Mesendoderm (in vitro differentiated cells): ENCODE measurements around the gene RBM39.
A peak's percentile ranks its signal among the peaks of the same experiment; 100 is the strongest.

Experiments
- DNase-seq: peaks from one replicate; pipeline ENCODE4 v3.0.0; 2013
- H2AK5ac ChIP-seq: 2 replicates; pipeline ENCODE4 v1.6.1; 2013; ENCODE audit warnings: low read length, inconsistent platforms
- H2BK120ac ChIP-seq: 2 replicates; pipeline ENCODE4 v1.6.1; 2013; ENCODE audit warnings: low read depth, mild to moderate bottlenecking, low read length, moderate library complexity, mixed read lengths
- H2BK15ac ChIP-seq: replicated peaks from 2 replicates; pipeline ENCODE4 v1.6.1; 2013; ENCODE audit warnings: low read depth, mild to moderate bottlenecking, moderate library complexity
- H2BK5ac ChIP-seq: 2 replicates; pipeline ENCODE4 v1.6.1; 2013; ENCODE audit warnings: low read length, inconsistent platforms
- H3K18ac ChIP-seq: 2 replicates; pipeline ENCODE4 v1.6.1; 2013; ENCODE audit warnings: mild to moderate bottlenecking, low read length, mixed read lengths
- H3K23ac ChIP-seq: one replicate; pipeline ENCODE4 v1.6.1; 2013; ENCODE audit warnings: low read length
- H3K27ac ChIP-seq: 2 replicates; pipeline ENCODE4 v1.5.1; 2013; ENCODE audit warnings: low read depth, mild to moderate bottlenecking, inconsistent platforms, low read length, moderate library complexity
- H3K27me3 ChIP-seq: 2 replicates; pipeline ENCODE4 v1.6.1; 2013; ENCODE audit warnings: low read length, control low read depth, mild to moderate bottlenecking, inconsistent platforms; ENCODE audit not compliant: insufficient read depth, poor library complexity
- H3K36me3 ChIP-seq: 2 replicates; pipeline ENCODE4 v1.6.1; 2013; ENCODE audit warnings: low read length, inconsistent platforms; ENCODE audit not compliant: control insufficient read depth, insufficient read depth
- H3K4ac ChIP-seq: one replicate; pipeline ENCODE4 v1.6.1; 2013; ENCODE audit warnings: low read depth, mild to moderate bottlenecking, low read length, moderate library complexity
- H3K4me1 ChIP-seq: 2 replicates; pipeline ENCODE4 v1.6.1; 2013; ENCODE audit warnings: low read depth, low read length, inconsistent platforms; ENCODE audit not compliant: control insufficient read depth
- H3K4me2 ChIP-seq: 2 replicates; pipeline ENCODE4 v1.6.1; 2013; ENCODE audit warnings: low read length
- H3K4me3 ChIP-seq: 2 replicates; pipeline ENCODE4 v1.5.1; 2013; ENCODE audit warnings: mild to moderate bottlenecking, low read length
- H3K56ac ChIP-seq: one replicate; pipeline ENCODE4 v1.6.1; 2013; ENCODE audit warnings: low read length
- H3K79me1 ChIP-seq: 2 replicates; pipeline ENCODE4 v1.6.1; 2013; ENCODE audit warnings: low read length, inconsistent platforms
- H3K79me2 ChIP-seq: 2 replicates; pipeline ENCODE4 v1.6.1; 2013; ENCODE audit warnings: mild to moderate bottlenecking, low read length; ENCODE audit not compliant: control insufficient read depth, insufficient read depth
- H3K9ac ChIP-seq: 2 replicates; pipeline ENCODE4 v1.6.1; 2013; ENCODE audit warnings: low read length, inconsistent platforms
- H4K5ac ChIP-seq: one replicate; pipeline ENCODE4 v1.6.1; 2013; ENCODE audit warnings: low read length
- H4K8ac ChIP-seq: one replicate; pipeline ENCODE4 v1.6.1; 2013; ENCODE audit warnings: low read depth, mild to moderate bottlenecking, control low read depth, low read length, moderate library complexity
- WGBS: extraction: QIAGEN DNeasy Blood & Tissue Kit; methylation state at CpG from one replicate; pipeline ENCODE4 v1.1.7; 2013; ENCODE audit warnings: low lambda C conversion rate, missing lambda C conversion rate; ENCODE audit not compliant: insufficient coverage; ENCODE audit errors: extremely low coverage; 5-methylcytosine and 5-hydroxymethylcytosine counted together

The RBM39 gene

DNA sequence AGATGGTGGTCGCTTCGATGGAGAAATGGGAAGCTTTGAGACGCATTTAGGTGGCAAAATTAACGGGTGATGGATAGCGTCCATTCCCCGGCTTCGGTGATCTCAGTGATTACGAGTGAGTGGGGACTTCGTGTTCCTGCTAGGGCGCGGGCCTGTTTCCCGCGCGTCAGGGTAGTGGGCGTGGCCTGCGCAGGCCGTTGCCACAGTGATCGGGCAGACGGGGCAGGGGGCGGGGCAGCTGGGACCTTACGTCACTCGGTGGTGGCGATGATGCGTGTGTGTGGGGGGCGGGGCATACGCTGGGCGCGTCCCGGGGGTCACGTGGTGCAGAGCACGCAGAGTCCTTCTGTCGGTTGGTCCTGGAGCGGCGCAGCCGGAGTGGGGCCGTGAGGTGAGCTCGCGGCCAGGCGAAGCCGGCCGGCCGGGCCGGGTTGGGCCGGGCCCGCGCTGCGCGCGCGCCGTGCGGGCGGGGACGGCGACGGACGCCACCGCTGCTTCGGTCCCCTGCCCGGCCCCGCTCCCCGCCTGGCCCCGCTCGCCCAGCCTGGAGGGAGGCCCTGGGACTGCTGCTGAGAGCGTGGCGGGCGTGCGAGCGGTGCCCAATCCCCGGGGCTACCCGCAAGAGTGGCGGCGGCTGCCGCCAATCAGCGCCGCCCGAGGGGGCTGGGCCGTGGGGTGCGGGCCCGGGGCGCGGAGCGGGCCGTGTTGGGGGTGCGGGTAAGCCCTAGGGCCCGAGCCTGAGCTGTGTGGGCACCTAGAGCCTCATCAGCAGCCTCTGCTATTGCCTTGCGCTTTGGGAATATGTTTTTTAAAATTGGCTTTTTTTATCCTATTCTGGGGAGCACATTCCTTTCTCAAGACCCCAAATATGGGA, 29.9 kb upstream of the RBM39 start, which contains the start of gene PHF20:
PHF20 (plus strand) TSS at position 327 of the 874 bp plus-strand sequence. CDS start 29,508 bp downstream, outside the sequence.
- peak within 1 kb of the TSS; percentile 87 for H3K56ac ChIP-seq
- no CpG with 5 or more reads among the region's 87 CpGs for WGBS
- H3K9ac ChIP-seq: peak within 1 kb of the TSS; percentile 83
- H3K79me1 ChIP-seq: peaks cover 15% of the 10 kb centered on the region
- peak within 1 kb of the TSS; percentile 81 for H4K8ac ChIP-seq
- peak within 1 kb of the TSS; percentile 60 for H3K4me2 ChIP-seq
- H2BK15ac ChIP-seq: no peak within 1 kb of the TSS
- H2BK120ac ChIP-seq: no peak within 1 kb of the TSS
- H2AK5ac ChIP-seq: no peak within 1 kb of the TSS
- peak within 1 kb of the TSS; percentile 85 for H3K4me3 ChIP-seq
- H3K36me3 ChIP-seq: no peaks in the 10 kb centered on the region
- H3K18ac ChIP-seq: peak within 1 kb of the TSS; percentile 83
- H3K79me2 ChIP-seq: peaks cover 34% of the 10 kb centered on the region
- no peak within 1 kb of the TSS for H3K23ac ChIP-seq
- H3K4me1 ChIP-seq: peaks cover 5% of the 10 kb centered on the region
- peak within 1 kb of the TSS; percentile 39 for H3K27ac ChIP-seq
- H4K5ac ChIP-seq: no peak within 1 kb of the TSS
- no peak within 1 kb of the TSS for H3K4ac ChIP-seq
- DNase-seq: peak; percentile 97
- H2BK5ac ChIP-seq: no peak within 1 kb of the TSS
- H3K27me3 ChIP-seq: no peaks in the 10 kb centered on the region

DNA sequence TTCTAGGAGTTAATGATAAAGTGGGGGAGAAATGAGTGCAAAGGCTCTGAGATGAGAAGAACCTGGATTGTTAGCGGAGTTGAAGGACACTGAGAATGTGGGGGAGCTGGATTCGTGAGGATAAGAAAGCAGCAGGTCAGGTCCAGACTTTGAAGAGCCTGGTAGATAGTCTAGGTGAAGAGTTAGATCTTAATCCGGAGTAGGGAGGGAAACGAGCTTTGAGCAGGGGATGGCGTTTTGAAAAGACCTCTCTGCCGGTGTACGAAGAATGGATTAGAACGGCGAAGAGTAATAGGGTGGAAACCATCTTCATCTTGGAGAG, 29.3 kb upstream of the RBM39 start:
- H4K5ac ChIP-seq: no peak overlapping the region
- no peak overlapping the region for H3K9ac ChIP-seq
- no CpG with 5 or more reads among the region's 9 CpGs for WGBS
- peaks cover 9% of the 10 kb centered on the region for H3K79me1 ChIP-seq
- H2BK15ac ChIP-seq: no peak overlapping the region
- no peaks in the 10 kb centered on the region for H3K27me3 ChIP-seq
- no peaks in the 10 kb centered on the region for H3K36me3 ChIP-seq
- H2AK5ac ChIP-seq: no peak overlapping the region
- peaks cover 29% of the 10 kb centered on the region for H3K79me2 ChIP-seq
- peaks cover 5% of the 10 kb centered on the region for H3K4me1 ChIP-seq
- H2BK5ac ChIP-seq: no peak overlapping the region
- no peak for DNase-seq
- no peak overlapping the region for H3K18ac ChIP-seq
- no peak overlapping the region for H4K8ac ChIP-seq
- peak overlapping the region; percentile 45 for H3K56ac ChIP-seq
- no peak overlapping the region for H3K4ac ChIP-seq
- H3K4me2 ChIP-seq: peak overlapping the region; percentile 14
- no peak overlapping the region for H3K23ac ChIP-seq
- H3K4me3 ChIP-seq: no peak overlapping the region
- no peak overlapping the region for H3K27ac ChIP-seq
- H2BK120ac ChIP-seq: no peak overlapping the region

DNA sequence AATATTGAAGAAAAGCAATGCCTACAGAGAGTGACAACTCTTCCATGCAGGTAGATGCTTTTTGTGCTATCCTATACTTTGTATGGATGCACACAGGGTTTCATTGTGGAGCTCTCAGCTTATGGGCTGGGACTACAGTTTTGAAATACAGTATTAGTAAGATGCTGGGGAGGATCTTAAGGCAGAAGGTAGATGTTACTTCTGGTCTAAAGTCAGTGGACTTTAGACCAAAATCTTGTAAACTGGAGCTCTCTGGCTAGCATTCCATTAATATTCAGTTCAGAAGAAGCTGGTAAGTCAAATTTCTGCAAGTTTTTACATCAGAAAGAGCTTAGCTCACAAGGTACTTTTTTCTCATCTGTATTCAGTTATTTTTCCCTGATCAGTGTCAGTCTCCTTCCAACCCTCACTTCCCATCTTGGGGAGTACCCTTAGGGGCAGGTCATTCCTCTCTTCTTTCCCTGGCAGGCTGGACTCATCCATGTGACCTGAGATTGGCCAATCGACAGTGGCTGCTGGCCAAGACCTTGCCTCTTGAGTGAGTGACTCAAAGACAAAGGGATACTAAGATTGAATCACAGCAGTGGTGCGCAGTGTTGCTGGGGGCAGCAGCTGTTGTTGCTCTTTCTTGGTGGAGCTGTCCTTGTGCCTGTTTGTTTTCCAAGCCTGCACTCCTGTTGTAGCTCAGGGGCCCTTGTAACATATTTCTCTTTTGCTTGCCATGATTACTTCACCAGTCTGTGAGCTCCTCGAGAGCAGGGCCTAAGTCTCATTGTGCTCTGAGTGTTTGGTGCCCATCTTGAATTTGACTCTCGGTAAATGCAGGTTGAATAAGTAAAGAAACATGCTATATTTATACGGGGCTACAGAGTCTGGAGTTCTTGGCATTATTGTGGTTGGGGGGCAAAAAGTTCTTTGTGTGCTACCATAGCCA, 26.9 kb upstream of the RBM39 start:
- Histone ChIP-seq H4K5ac (peak overlapping the region; percentile 17), H2AK5ac (no peak overlapping the region), H3K4me1 (peaks cover 5% of the 10 kb centered on the region), H3K79me1 (no peaks in the 10 kb centered on the region), H2BK120ac (no peak overlapping the region), H2BK15ac (no peak overlapping the region), H3K27me3 (no peaks in the 10 kb centered on the region), H3K18ac (no peak overlapping the region), H3K79me2 (peaks cover 14% of the 10 kb centered on the region), H3K36me3 (no peaks in the 10 kb centered on the region), H3K4me2 (no peak overlapping the region), H3K4me3 (no peak overlapping the region), H2BK5ac (no peak overlapping the region), H3K9ac (peak overlapping the region; percentile 3), H3K23ac (no peak overlapping the region), H4K8ac (no peak overlapping the region), H3K4ac (no peak overlapping the region), H3K27ac (no peak overlapping the region), H3K56ac (peak overlapping the region; percentile 28)
- peak; percentile 95 for DNase-seq
- WGBS: no CpG with 5 or more reads among the region's 5 CpGs

DNA sequence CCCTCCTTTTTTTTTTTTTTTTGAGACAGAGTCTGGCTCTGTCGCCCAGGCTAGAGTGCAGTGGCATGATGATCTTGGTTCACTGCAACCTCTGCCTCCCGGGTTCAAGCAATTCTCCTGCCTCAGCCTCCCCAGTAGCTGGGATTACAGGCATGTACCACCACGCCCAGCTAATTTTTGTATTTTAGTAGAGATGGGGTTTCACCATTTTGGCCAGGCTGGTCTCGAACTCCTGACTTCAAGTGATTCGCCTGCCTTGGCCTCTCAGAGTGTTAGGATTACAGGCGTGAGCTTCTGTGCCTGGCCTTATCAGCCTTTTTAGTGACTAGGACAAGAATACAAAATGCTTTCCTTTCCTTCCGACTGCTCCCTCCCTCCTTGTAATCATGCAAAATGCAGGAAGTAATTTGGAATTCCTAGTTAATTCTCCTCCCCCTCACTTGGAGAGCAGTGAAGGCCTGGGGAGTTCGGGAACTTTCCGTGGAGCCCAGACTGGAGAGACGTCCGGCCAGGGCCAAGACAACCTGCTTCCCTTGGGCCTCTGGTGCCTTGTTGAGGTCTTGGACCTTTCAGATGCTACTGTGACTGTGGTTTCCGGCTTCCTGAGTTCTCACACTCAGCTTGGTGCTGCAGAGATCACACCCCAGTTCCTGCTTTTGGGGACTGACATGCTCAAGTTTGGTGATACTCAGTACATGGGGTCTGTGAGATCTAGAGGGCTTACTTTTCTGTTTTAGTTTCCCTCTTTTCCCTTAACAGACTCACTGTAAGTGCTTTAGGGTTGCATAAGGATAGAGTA, 25.8 kb upstream of the RBM39 start:
- H3K36me3 ChIP-seq: no peaks in the 10 kb centered on the region

DNA sequence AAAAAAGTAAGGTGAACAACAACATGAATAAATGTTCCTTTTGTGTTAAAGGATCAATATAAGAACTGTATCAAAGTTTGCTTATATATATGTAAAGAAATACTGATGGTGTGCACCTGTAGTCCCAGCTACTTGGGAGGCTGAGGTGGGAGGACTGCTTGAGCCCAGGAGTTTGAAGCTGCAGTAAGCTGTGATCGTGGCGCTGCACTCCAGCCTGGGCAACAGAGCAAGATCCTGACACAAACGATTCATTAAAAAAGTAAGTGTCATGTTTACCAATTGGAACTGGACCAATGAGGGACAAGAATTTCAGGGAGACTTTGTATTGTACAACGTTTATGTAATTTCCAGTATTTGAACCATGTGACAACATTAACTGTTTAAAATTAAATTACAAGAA, 24.8 kb upstream of the RBM39 start:
- Histone ChIP-seq H3K27ac (no peak overlapping the region), H2BK5ac (no peak overlapping the region), H3K79me1 (no peaks in the 10 kb centered on the region), H4K8ac (no peak overlapping the region), H3K9ac (no peak overlapping the region), H3K18ac (no peak overlapping the region), H3K4me2 (no peak overlapping the region), H2AK5ac (no peak overlapping the region), H3K4me3 (no peak overlapping the region), H2BK15ac (no peak overlapping the region), H3K27me3 (no peaks in the 10 kb centered on the region), H2BK120ac (no peak overlapping the region), H3K4me1 (peaks cover 2% of the 10 kb centered on the region), H4K5ac (no peak overlapping the region), H3K56ac (no peak overlapping the region), H3K79me2 (no peaks in the 10 kb centered on the region), H3K36me3 (no peaks in the 10 kb centered on the region), H3K4ac (no peak overlapping the region), H3K23ac (no peak overlapping the region)
- DNase-seq: no peak
- no CpG with 5 or more reads among the region's 4 CpGs for WGBS

More for the DNA sequence above, 25.8 kb upstream of the RBM39 start:
- no peak overlapping the region for H2BK15ac ChIP-seq
- no peak overlapping the region for H3K9ac ChIP-seq
- no peak overlapping the region for H2AK5ac ChIP-seq
- peaks cover 2% of the 10 kb centered on the region for H3K4me1 ChIP-seq
- H3K4me2 ChIP-seq: no peak overlapping the region
- no CpG with 5 or more reads among the region's 12 CpGs for WGBS
- peaks cover 6% of the 10 kb centered on the region for H3K79me2 ChIP-seq
- no peak overlapping the region for H3K4me3 ChIP-seq
- no peak overlapping the region for H3K23ac ChIP-seq
- H4K8ac ChIP-seq: no peak overlapping the region
- peak overlapping the region; percentile 52 for H3K56ac ChIP-seq
- no peaks in the 10 kb centered on the region for H3K27me3 ChIP-seq
- no peak overlapping the region for H4K5ac ChIP-seq
- H3K4ac ChIP-seq: peak overlapping the region; percentile 17
- no peaks in the 10 kb centered on the region for H3K79me1 ChIP-seq
- no peak overlapping the region for H2BK120ac ChIP-seq
- H3K27ac ChIP-seq: no peak overlapping the region
- no peak overlapping the region for H2BK5ac ChIP-seq
- peak overlapping the region; percentile 6 for H3K18ac ChIP-seq
- peak; percentile 69 for DNase-seq
